Lung (tissue), 12 donors: Measurements from ENCODE around the gene PPIH. TPM values are rescaled to one million over a fixed set of nuclear protein-coding genes. Genes with fewer than 3 reads are reported as not detected.
"Not testable (repeated sequence)": the region's sequence is repeated elsewhere in the genome, so short reads cannot be mapped to it uniquely, and the experiment has no call there.

Source experiments
- ATAC-seq: fragments of 200-7000 bp; cut with Tn5 transposase; one replicate; pipeline ENCODE4 v1.9.1; 2020; ENCODE audit warnings: moderate number of reproducible peaks; ENCODE audit not compliant: insufficient read depth, low FRiP score
- DNase-seq, 3 donors: peaks; one replicate each; pipeline ENCODE4 v3.0.0-alpha.2; 2013 to 2017
- H3K27ac ChIP-seq, 2 donors: one replicate each; pipeline ENCODE4 v1.5.1; 2013; ENCODE audit warnings: mild to moderate bottlenecking in 2 of 2, moderate library complexity in 2 of 2, control low read depth in 1 of 2, inconsistent platforms in 1 of 2, low read depth in 1 of 2, low read length in 1 of 2
- H3K27me3 ChIP-seq, 3 donors: one replicate each; pipeline ENCODE4 v1.5.1; 2013; ENCODE audit warnings: low read length in 2 of 3; ENCODE audit not compliant: control insufficient read depth in 3 of 3, insufficient read depth in 3 of 3
- H3K36me3 ChIP-seq, 4 donors: one replicate each; pipeline ENCODE4 v1.5.1; 2013; ENCODE audit warnings: low read length in 4 of 4, mild to moderate bottlenecking in 1 of 4, moderate library complexity in 1 of 4; ENCODE audit not compliant: control insufficient read depth in 4 of 4, insufficient read depth in 4 of 4
- H3K4me1 ChIP-seq, 5 donors: one replicate each; pipeline ENCODE4 v1.5.1; 2013; ENCODE audit warnings: low read length in 5 of 5, mild to moderate bottlenecking in 2 of 5, moderate library complexity in 1 of 5; ENCODE audit not compliant: control insufficient read depth in 5 of 5, insufficient read depth in 5 of 5
- H3K4me3 ChIP-seq: one replicate; pipeline ENCODE4 v1.5.1; 2013; ENCODE audit warnings: mild to moderate bottlenecking, control low read depth, moderate library complexity
- H3K9ac ChIP-seq, 2 donors: one replicate each; pipeline ENCODE4 v1.5.1; 2013; ENCODE audit warnings: low read length in 2 of 2, control low read depth in 1 of 2; ENCODE audit not compliant: insufficient read depth in 1 of 2
- H3K9me3 ChIP-seq, 4 donors: one replicate each; pipeline ENCODE4 v1.5.1; 2013; ENCODE audit warnings: low read length in 3 of 4, mild to moderate bottlenecking in 1 of 4, moderate library complexity in 1 of 4; ENCODE audit not compliant: control insufficient read depth in 4 of 4, insufficient read depth in 3 of 4
- CTCF ChIP-seq: IDR thresholded peaks from 2 replicates; pipeline ENCODE4 v1.5.1; 2012; ENCODE audit warnings: mild to moderate bottlenecking; ENCODE audit errors: control extremely low read depth, extremely low read depth
- WGBS, 2 donors: extraction: QIAGEN DNeasy Blood & Tissue Kit; methylation state at CpG; one replicate each; pipeline ENCODE4 v1.1.7; 2013; 5-methylcytosine and 5-hydroxymethylcytosine counted together
- polyA plus RNA-seq, 2 donors: library from polyadenylated mRNA; stranded (reverse); fragments of 200-250 nt; gene quantifications; one replicate each; pipeline ENCODE4 v1.2.1, GENCODE V29; 2013
- total RNA-seq, 2 donors: library from RNA; depleted of rRNA in 1 of 2; stranded (reverse); fragments of >200 nt in 1 of 2; gene quantifications; one replicate each; pipeline ENCODE4 v1.2.1, GENCODE V29; 2014 to 2021
- donor health status: control.
- donor health status: control.
- donor health status: Bipolar disorder and iron deficiency.
- donor health status: healthy.
- donor health status: DM: yes; HTN: yes; CAD: no.

PPIH gene
- total and polyA plus RNA-seq, 4 donors = 28.6 to 68.1 (median 31.4) TPM

GRCh38 chr1:42620307-42620706 is 37.9 kb upstream of the PPIH start:
- Histone ChIP-seq H3K9me3 (no peaks in the 10 kb centered on the region), H3K27me3 (no peaks in the 10 kb centered on the region), H3K9ac (no peak overlapping the region), H3K36me3 (no peaks in the 10 kb centered on the region), H3K4me3 (no peak overlapping the region), H3K4me1 (no peaks in the 10 kb centered on the region), H3K27ac (no peak overlapping the region)
- 37 to 45% methylated on average over 2 of the region's 2 CpGs for WGBS, 2 donors
- DNase-seq = no peak
- no peak for ATAC-seq
- TF ChIP-seq CTCF = no peak

GRCh38 chr1:42621180-42621579 is 37.0 kb upstream of the PPIH start:
- H3K27me3 ChIP-seq, H3K36me3 ChIP-seq, H3K27ac ChIP-seq, H3K4me3 ChIP-seq, H3K9ac ChIP-seq, H3K4me1 ChIP-seq, DNase-seq, ATAC-seq, H3K9me3 ChIP-seq: not testable (repeated sequence)
- whole genome bisulfite sequencing, 2 donors = 93 to 96% methylated on average over 4 of the region's 4 CpGs

GRCh38 chr1:42627205-42627604 is 31.0 kb upstream of the PPIH start:
- H3K4me1 ChIP-seq = not testable (repeated sequence)

GRCh38 chr1:42639116-42639515 is 19.1 kb upstream of the PPIH start:
- no peak for TF ChIP-seq CTCF
- Histone ChIP-seq H3K4me3 (no peak overlapping the region), H3K9me3 (no peaks in the 10 kb centered on the region), H3K4me1 (no peaks in the 10 kb centered on the region), H3K27ac (no peak overlapping the region), H3K36me3 (no peaks in the 10 kb centered on the region), H3K9ac (no peak overlapping the region), H3K27me3 (no peaks in the 10 kb centered on the region)
- DNase-seq = no peak
- no peak for ATAC-seq

More at GRCh38 chr1:42627205-42627604, 31.0 kb upstream of the PPIH start:
- H3K36me3 ChIP-seq, H3K4me3 ChIP-seq, H3K9ac ChIP-seq, H3K27me3 ChIP-seq, ATAC-seq, H3K9me3 ChIP-seq, DNase-seq, H3K27ac ChIP-seq: not testable (repeated sequence)
- WGBS, 2 donors = 85 to 87% methylated on average over 3 of the region's 3 CpGs

- no peak overlapping the region for H3K4me3 ChIP-seq
- H3K27me3 ChIP-seq = no peaks in the 10 kb centered on the region
- H3K4me1 ChIP-seq = no peaks in the 10 kb centered on the region
- no peak overlapping the region for H3K27ac ChIP-seq
- no peak for TF ChIP-seq CTCF
- no peaks in the 10 kb centered on the region for H3K9me3 ChIP-seq
- DNase-seq (no peak), ATAC-seq (no peak)
- WGBS, 2 donors = 87 to 94% methylated on average over 2 of the region's 2 CpGs
- H3K9ac ChIP-seq = no peak overlapping the region
- H3K36me3 ChIP-seq = peaks cover 0 to 2% (median 0%) of the 10 kb centered on the region in 4 donors
Observed at GRCh38 chr1:42646056-42646455, 12.2 kb upstream of the PPIH start.
